NCI-H128 (cell line): ENCODE data around the gene RNLS.
"Not testable (repeated sequence)": the region's sequence is repeated elsewhere in the genome, so short reads cannot be mapped to it uniquely, and the experiment has no call there.

Source experiments
- DNase-seq: peaks from one replicate; lab custom pipeline; 2025; ENCODE audit not compliant: unreplicated experiment; lab: John Stamatoyannopoulos, UW

RNLS gene

GRCh38 chr10:88312855-88313254 is 270.3 kb downstream of the RNLS start:
- DNase-seq, result no peak

- DNase-seq, result no peak
These were observed 271.9 kb downstream of the RNLS start for GRCh38 chr10:88311264-88311663.

GRCh38 chr10:88309365-88309764 is 273.8 kb downstream of the RNLS start:
- DNase-seq, result no peak

GRCh38 chr10:88308361-88308760 is 274.8 kb downstream of the RNLS start:
- DNase-seq, result not testable (repeated sequence)

DNA sequence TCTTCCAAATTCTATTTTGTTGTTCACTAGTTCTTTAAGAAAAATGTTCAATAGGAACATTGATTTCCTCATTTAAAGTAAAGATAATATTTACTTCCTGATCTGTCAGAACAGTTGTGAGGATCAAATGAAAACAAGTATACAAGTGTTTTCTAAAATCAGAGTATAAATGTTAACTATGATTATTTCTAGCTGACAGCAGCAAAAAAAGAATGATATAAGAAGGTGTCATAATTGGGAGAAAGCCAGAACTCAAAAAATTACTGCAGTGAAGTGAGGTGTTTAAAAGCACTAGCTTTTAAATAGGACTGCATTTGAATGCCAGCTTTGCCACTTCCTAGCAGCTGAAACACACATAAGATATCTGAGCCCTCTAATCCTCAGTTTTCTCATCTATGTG is 283.3 kb downstream of the RNLS start:
- no peak for DNase-seq

GRCh38 chr10:88297103-88297502 is 286.0 kb downstream of the RNLS start:
- DNase-seq, result no peak

- DNase-seq, result no peak
These were observed 289.4 kb downstream of the RNLS start for GRCh38 chr10:88293651-88294230.

- DNase-seq, result no peak
These were observed 290.0 kb downstream of the RNLS start for GRCh38 chr10:88293073-88293472.

- no peak for DNase-seq
These were observed 291.0 kb downstream of the RNLS start for GRCh38 chr10:88292185-88292514.

DNA sequence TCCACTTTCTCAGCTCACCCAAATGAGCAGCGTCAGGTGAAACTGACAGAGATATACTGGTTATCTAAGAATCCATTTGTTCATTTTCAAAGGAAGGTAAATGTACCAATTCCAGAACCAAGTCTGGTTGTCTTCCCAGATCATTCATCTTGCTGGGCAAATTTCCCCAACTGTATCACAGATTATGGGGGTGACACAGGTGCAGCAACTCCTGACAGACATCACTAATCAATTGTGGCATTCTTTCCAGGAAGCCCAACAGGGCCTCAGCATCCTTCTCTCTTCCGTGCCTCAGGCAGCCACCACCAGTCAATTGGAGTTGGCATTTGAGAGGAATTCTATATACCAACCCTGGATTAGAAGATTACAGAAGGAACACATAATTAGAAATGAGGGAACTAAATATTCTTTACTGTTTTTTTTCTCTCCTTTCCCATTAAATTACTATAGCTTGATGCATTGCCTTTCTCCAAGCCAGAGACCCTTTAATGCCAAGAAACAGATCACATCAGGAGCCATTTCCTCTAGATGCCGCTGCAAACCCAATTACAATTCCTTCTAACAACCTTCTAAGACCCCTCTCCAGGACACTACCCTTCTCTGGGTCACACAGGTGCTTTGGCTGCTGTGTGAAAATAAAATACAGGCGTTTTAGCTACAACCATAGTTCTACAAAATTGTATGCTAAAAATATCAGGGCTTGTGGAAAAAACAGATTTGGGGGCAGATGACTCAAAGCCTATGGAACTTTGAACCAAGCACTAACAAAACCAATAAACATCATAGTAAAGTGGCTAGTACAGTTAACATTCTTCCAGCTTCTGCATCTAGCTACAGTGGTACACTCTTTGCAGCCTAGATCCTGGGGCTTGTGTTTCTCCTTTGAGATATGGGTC is 291.6 kb downstream of the RNLS start:
- DNase-seq, result no peak

DNA sequence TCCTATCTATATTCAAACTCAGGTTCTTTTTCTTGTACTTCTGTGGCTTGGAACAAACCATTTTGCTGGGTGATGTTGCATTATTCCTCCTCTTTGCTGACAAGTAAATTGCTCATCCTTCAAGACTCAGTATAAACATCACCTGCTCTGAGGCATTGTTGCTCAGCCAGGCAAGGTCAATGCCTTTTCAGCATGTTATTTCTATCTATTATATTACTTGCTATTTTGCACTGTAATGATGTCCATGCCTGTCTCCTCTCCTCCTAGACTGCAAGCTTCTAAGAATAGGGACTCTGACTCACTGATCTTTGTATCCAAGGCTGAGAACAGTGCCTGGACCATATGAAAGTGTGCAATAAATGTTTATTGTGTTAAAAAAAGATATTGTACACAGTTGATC is 293.8 kb downstream of the RNLS start:
- no peak for DNase-seq

- DNase-seq, result no peak
These were observed 294.6 kb downstream of the RNLS start for GRCh38 chr10:88288320-88289059.

GRCh38 chr10:88286030-88286429 is 297.1 kb downstream of the RNLS start:
- DNase-seq, result no peak

GRCh38 chr10:88281592-88282347 is 301.3 kb downstream of the RNLS start:
- no peak for DNase-seq

GRCh38 chr10:88280518-88280917 is 302.6 kb downstream of the RNLS start:
- DNase-seq, result no peak

- no peak for DNase-seq
These were observed 304.2 kb downstream of the RNLS start for GRCh38 chr10:88278912-88279311.

- not testable (repeated sequence) for DNase-seq
These were observed 306.2 kb downstream of the RNLS start for GRCh38 chr10:88276945-88277344.

GRCh38 chr10:88274286-88274685 is 308.8 kb downstream of the RNLS start:
- DNase-seq, result no peak

GRCh38 chr10:88273567-88273966 is 309.6 kb downstream of the RNLS start:
- no peak for DNase-seq

DNA sequence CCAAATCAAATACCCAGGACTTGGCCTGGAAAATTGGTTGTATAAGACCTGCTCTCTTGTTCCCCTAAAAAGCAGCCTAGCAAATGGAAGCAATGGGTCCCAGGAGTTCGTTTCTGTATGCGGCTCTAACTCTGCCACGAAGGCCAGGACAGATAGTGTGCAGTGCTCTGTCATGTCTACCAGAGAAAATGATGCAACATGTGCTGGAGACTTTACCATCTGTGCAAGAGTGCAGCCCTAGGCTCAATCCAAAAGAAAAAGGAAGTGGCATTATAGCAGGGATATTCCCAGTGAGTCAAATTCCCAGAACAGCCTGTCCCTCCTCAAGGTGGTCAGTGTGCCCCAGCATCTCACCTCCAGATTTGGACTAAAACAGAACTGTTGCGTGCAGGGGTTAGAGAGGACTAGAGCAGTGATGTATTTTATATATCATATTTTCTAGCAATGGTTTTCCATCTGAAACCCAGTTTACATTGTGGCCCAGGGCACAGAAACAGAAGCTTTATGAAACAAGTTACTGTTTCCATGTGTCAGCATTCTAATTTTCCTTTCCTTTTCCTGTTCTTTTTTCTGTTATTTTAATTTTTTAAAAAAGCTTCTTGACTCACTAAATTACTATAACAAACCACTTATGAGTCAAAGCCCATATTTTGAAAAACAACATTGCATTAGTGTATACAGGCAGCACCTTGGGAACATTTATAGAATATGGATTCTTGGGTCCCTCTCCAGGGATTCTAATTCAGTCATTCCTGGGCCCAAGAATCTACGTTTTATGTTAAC is 311.2 kb downstream of the RNLS start:
- DNase-seq, result no peak
